Measurements from ENCODE around the gene SASH1. TPM values are rescaled to one million over a fixed set of nuclear protein-coding genes. Genes with fewer than 3 reads are reported as not detected.
A peak's percentile ranks its signal among the peaks of the same experiment; 100 is the strongest.

SASH1 gene
- total and polyA plus RNA-seq, 11 donors, result 10.7 to 47.5 (median 28.2) TPM

GRCh38 chr6:148432462-148433195 lies 90.0 kb downstream of the SASH1 start:
- Histone ChIP-seq H3K36me3 (no peaks in the 10 kb centered on the region), H3K4me3 (no peak overlapping the region), H3K9me3 (no peaks in the 10 kb centered on the region), H3K27me3 (no peaks in the 10 kb centered on the region), H3K27ac (peak overlapping the region in 7 of 12 donors; percentile 6 to 66 (median 37)), H3K4me1 (peaks cover 0 to 27% (median 15%) of the 10 kb centered on the region in 12 donors)
- intact Hi-C loops (cut with DNase I), result no loop called here
- TF ChIP-seq POLR2A (IDR thresholded peaks at IDR 0.05) (no peak), CTCF (IDR thresholded peaks at IDR 0.05) (no peak)
- DNase-seq (peak in 3 of 5 donors; percentile 42 to 54 (median 49)), ATAC-seq (peak in 3 of 4 donors; percentile 53 to 82 (median 74))
- 26 to 30% (median 27%) methylated on average over 5 of the region's 5 CpGs for WGBS, 4 donors

GRCh38 chr6:148435386-148435785 lies 92.7 kb downstream of the SASH1 start:
- WGBS, 4 donors, result 51 to 64% (median 62%) methylated on average over 2 of the region's 2 CpGs
- intact Hi-C loops (cut with DNase I), result no loop called here
- H3K9me3 ChIP-seq, result no peaks in the 10 kb centered on the region
- H3K4me1 ChIP-seq, result peaks cover 0 to 42% (median 16%) of the 10 kb centered on the region in 12 donors
- ATAC-seq (no peak), DNase-seq (no peak)
- H3K27me3 ChIP-seq, result no peaks in the 10 kb centered on the region
- H3K36me3 ChIP-seq, result peaks cover 0 to 3% (median 0%) of the 10 kb centered on the region in 9 donors
- no peak overlapping the region for H3K27ac ChIP-seq
- no peak overlapping the region for H3K4me3 ChIP-seq
- no peak for TF ChIP-seq CTCF (IDR thresholded peaks at IDR 0.05)

GRCh38 chr6:148436466-148436865 lies 93.8 kb downstream of the SASH1 start:
- intact Hi-C loops (cut with DNase I), result no loop called here
- Histone ChIP-seq H3K27me3 (no peaks in the 10 kb centered on the region), H3K27ac (no peak overlapping the region), H3K4me1 (peaks cover 5 to 49% (median 20%) of the 10 kb centered on the region in 12 donors), H3K9me3 (no peaks in the 10 kb centered on the region), H3K4me3 (no peak overlapping the region), H3K36me3 (peaks cover 0 to 4% (median 0%) of the 10 kb centered on the region in 9 donors)
- ATAC-seq (no peak), DNase-seq (no peak)
- 75 to 87% (median 85%) methylated on average over 1 of the region's 1 CpG for WGBS, 4 donors
- TF ChIP-seq POLR2A (IDR thresholded peaks at IDR 0.05), result no peak
- no peak for TF ChIP-seq CTCF (IDR thresholded peaks at IDR 0.05)

DNA sequence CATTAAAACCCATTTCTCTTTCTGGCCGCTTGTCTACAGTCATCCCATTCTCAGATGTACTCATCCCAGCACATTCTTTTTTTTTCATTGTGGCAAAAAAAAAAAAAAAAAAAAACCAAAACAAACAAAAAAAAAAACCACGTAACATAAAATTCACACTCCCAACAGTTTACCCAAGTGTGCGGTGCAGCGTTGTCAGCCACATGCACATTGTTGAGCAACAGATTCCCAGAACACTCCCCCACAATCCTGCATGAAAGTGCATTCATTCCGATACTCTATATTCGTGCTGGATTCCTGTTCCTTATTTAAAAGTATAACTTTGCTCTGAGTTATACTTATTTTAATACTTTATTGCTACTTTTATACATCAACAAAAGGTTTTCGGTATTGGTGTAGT lies 96.0 kb downstream of the SASH1 start:
- no peak overlapping the region for H3K4me3 ChIP-seq
- peaks cover 0 to 4% (median 0%) of the 10 kb centered on the region in 9 donors for H3K36me3 ChIP-seq
- no peak for DNase-seq
- intact Hi-C loops (cut with DNase I), result no loop called here
- peaks cover 6 to 48% (median 13%) of the 10 kb centered on the region in 12 donors for H3K4me1 ChIP-seq
- no peaks in the 10 kb centered on the region for H3K27me3 ChIP-seq
- no peaks in the 10 kb centered on the region for H3K9me3 ChIP-seq
- TF ChIP-seq POLR2A (IDR thresholded peaks at IDR 0.05), result no peak
- no peak for TF ChIP-seq CTCF (IDR thresholded peaks at IDR 0.05)
- WGBS, 4 donors, result 74 to 81% (median 75%) methylated on average over 7 of the region's 7 CpGs
- ATAC-seq, result no peak
- H3K27ac ChIP-seq, result no peak overlapping the region

Data from heart left ventricle (tissue), 16 donors.